GM12872 (cell line): ENCODE measurements around the gene PLXNA2.
A peak's percentile ranks its signal among the peaks of the same experiment; 100 is the strongest.

Experiments used
- TF ChIP-seq, protein P1 (sequence below): IDR thresholded peaks from 3 replicates; pipeline ENCODE4 v1.5.1; 2011; ENCODE audit warnings: low read depth, mild to moderate bottlenecking, low read length, moderate library complexity; ENCODE audit not compliant: insufficient read depth

PLXNA2 gene

GRCh38 chr1:208239473-208240381 is 4.5 kb downstream of the PLXNA2 start:
- TF ChIP-seq, protein P1, sequence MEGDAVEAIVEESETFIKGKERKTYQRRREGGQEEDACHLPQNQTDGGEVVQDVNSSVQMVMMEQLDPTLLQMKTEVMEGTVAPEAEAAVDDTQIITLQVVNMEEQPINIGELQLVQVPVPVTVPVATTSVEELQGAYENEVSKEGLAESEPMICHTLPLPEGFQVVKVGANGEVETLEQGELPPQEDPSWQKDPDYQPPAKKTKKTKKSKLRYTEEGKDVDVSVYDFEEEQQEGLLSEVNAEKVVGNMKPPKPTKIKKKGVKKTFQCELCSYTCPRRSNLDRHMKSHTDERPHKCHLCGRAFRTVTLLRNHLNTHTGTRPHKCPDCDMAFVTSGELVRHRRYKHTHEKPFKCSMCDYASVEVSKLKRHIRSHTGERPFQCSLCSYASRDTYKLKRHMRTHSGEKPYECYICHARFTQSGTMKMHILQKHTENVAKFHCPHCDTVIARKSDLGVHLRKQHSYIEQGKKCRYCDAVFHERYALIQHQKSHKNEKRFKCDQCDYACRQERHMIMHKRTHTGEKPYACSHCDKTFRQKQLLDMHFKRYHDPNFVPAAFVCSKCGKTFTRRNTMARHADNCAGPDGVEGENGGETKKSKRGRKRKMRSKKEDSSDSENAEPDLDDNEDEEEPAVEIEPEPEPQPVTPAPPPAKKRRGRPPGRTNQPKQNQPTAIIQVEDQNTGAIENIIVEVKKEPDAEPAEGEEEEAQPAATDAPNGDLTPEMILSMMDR, result no peak

- TF ChIP-seq, protein P1, result peak; percentile 75
These were observed 5.3 kb downstream of the PLXNA2 start for GRCh38 chr1:208238710-208239472.

- TF ChIP-seq, protein P1, result no peak
These were observed 6.9 kb downstream of the PLXNA2 start for GRCh38 chr1:208237241-208237640.

- TF ChIP-seq, protein P1, result no peak
These were observed 8.0 kb downstream of the PLXNA2 start for GRCh38 chr1:208235982-208236761.

DNA sequence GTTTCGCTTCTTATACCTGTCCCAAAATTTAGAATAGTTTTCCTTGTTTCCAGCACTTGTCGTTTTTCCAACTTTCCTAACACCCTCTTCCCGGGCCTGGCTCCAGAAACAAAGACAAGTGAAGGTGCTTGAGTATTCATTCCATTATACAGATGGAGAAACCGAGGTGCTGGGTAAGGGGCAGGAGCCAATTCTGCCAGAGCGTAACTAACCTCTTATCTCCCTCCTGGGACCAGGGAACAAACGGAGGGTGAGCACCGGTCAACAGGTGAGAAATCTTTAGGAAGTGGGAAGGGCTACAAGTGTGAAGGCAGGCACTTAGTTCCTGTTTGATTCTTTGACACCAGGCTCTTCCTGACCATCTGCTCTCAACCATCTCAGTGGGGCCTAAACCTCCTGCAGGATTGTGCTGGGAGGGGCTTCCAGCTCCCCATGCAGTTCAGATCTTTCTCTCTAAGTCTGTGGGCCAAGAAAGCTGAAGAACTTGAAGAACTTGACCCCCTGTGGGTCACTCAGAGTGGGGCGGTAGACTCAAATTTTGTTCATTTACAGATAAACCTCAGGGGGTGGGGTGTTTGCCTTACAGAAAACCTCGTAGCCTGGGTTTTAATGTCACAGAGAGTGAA is 8.7 kb downstream of the PLXNA2 start:
- TF ChIP-seq, protein P1, result no peak

GRCh38 chr1:208234721-208235120 is 9.5 kb downstream of the PLXNA2 start:
- TF ChIP-seq, protein P1, result no peak
